OCI-LY1 (cell line): ENCODE data around the gene TSC22D1.
A peak's percentile ranks its signal among the peaks of the same experiment; 100 is the strongest.

ENCODE experiments used
- H2AFZ ChIP-seq: fragments of 200-600 bp; sonication (generic), shearing (Covaris generic); 2 replicates; pipeline ENCODE4 v1.6.0; 2014; ENCODE audit warnings: antibody characterized with exemption, mild to moderate bottlenecking, low read length
- H3F3A ChIP-seq: fragments of 200-600 bp; sonication (generic), shearing (Covaris generic); 2 replicates; pipeline ENCODE4 v1.6.0; 2014; ENCODE audit warnings: mild to moderate bottlenecking, antibody characterized with exemption, low read length, moderate library complexity; ENCODE audit not compliant: insufficient read depth
- H3K27ac ChIP-seq: fragments of 200-600 bp; sonication (generic); 2 replicates; pipeline ENCODE4 v1.5.1; 2014; ENCODE audit warnings: low read length, mixed run types, mild to moderate bottlenecking, low read depth; ENCODE audit not compliant: poor library complexity, severe bottlenecking
- H3K27me3 ChIP-seq: fragments of 200-600 bp; sonication (generic); 2 replicates; pipeline ENCODE4 v1.6.0; 2014; ENCODE audit warnings: antibody characterized with exemption, mild to moderate bottlenecking, low read length, moderate library complexity; ENCODE audit not compliant: insufficient read depth
- H3K36me3 ChIP-seq: fragments of 200-600 bp; sonication (generic); 2 replicates; pipeline ENCODE4 v1.6.1; 2014; ENCODE audit warnings: mild to moderate bottlenecking, antibody characterized with exemption, low read length, moderate library complexity, mixed read lengths; ENCODE audit not compliant: insufficient read depth
- H3K4me1 ChIP-seq: fragments of 200-600 bp; sonication (generic); 2 replicates; pipeline ENCODE4 v1.5.1; 2014; ENCODE audit warnings: mild to moderate bottlenecking, low read length, moderate library complexity; ENCODE audit not compliant: insufficient read depth, severe bottlenecking
- H3K4me2 ChIP-seq: fragments of 200-600 bp; sonication (generic), shearing (Covaris generic); 2 replicates; pipeline ENCODE4 v1.6.1; 2014; ENCODE audit warnings: low read length
- H3K4me3 ChIP-seq: fragments of 200-600 bp; sonication (generic); 2 replicates; pipeline ENCODE4 v1.5.1; 2014; ENCODE audit warnings: low read length, low read depth, mild to moderate bottlenecking, mixed read lengths; ENCODE audit not compliant: poor library complexity, severe bottlenecking
- H3K79me2 ChIP-seq: fragments of 200-600 bp; shearing (Covaris generic); 2 replicates; pipeline ENCODE4 v1.6.1; 2016; ENCODE audit warnings: mixed run types, low read length, mixed read lengths; ENCODE audit not compliant: insufficient read depth
- H3K9ac ChIP-seq: fragments of 200-600 bp; sonication (generic), shearing (Covaris generic); 2 replicates; pipeline ENCODE4 v1.6.1; 2014; ENCODE audit warnings: mild to moderate bottlenecking, low read length, mixed read lengths
- H3K9me2 ChIP-seq: fragments of 200-600 bp; sonication (generic), shearing (Covaris generic); 2 replicates; pipeline ENCODE4 v1.6.1; 2014; ENCODE audit warnings: low read depth, mild to moderate bottlenecking, low read length, mixed read lengths
- H3K9me3 ChIP-seq: fragments of 200-600 bp; shearing (Covaris generic); 2 replicates; pipeline ENCODE4 v1.6.1; 2014; ENCODE audit warnings: low read length, mixed read lengths
- H4K20me1 ChIP-seq: fragments of 200-600 bp; sonication (generic), shearing (Covaris generic); 2 replicates; pipeline ENCODE4 v1.6.0; 2016; ENCODE audit warnings: mild to moderate bottlenecking, low read length; ENCODE audit not compliant: insufficient read depth
- EZH2 ChIP-seq: fragments of 200-600 bp; sonication (generic), shearing (Covaris generic); IDR thresholded peaks from 2 replicates; pipeline ENCODE4 v1.8.0; 2017; ENCODE audit warnings: borderline replicate concordance, mixed run types, mild to moderate bottlenecking, antibody characterized with exemption, low read length, moderate library complexity, mixed read lengths
- TF ChIP-seq, protein P1 (sequence below): fragments of 200-600 bp; sonication (generic), shearing (Covaris generic); IDR thresholded peaks from 2 replicates; pipeline ENCODE4 v1.5.1; 2017; ENCODE audit warnings: mild to moderate bottlenecking, antibody characterized with exemption, low read length, moderate library complexity, mixed read lengths

TSC22D1 gene

DNA sequence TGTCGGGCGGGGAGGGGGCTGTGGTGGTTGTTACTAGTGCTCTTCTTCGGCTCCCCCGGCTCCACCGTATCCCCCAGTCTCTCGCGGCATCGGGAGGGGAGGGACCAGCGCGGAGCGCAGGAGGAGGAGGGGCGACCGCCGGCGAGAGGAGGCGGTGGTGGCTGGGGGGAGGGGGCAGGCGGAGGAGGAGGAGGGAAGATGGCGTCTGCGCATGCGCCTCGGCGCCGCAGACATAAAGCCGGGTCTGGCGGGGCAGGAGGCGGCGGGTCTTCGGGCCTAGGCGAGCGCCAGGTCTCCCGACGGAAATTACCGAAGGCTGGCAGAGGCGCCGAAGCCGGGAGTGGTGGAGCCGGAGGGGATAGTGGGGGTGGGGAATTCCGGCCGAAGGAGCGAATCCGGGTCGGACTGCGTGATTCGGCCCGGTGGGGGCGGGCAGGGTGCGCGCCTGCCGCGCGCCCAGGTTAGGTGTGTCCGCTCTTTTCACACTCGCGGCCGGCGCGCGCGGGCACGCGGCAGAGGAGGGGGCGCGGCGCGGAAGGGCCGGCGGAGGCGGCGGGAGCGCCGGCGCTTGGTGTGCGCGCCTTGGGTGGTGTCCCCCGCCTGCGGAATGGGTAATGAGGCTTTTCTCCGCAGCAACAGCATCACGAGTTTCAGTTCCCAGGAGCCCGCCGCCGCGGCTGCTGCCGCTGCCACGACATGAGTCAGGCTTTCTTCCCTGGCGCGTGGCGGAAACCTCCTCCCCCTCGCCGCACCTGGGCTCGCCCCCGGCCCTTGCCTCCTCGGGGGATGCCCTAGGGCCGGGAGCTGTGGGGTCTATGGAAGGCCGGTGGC lies 1.3 kb upstream of the TSC22D1 start:
- Histone ChIP-seq H2AFZ (no peak overlapping the region), H3K4me2 (peak overlapping the region; percentile 90), H3K4me3 (peak overlapping the region; percentile 87)

DNA sequence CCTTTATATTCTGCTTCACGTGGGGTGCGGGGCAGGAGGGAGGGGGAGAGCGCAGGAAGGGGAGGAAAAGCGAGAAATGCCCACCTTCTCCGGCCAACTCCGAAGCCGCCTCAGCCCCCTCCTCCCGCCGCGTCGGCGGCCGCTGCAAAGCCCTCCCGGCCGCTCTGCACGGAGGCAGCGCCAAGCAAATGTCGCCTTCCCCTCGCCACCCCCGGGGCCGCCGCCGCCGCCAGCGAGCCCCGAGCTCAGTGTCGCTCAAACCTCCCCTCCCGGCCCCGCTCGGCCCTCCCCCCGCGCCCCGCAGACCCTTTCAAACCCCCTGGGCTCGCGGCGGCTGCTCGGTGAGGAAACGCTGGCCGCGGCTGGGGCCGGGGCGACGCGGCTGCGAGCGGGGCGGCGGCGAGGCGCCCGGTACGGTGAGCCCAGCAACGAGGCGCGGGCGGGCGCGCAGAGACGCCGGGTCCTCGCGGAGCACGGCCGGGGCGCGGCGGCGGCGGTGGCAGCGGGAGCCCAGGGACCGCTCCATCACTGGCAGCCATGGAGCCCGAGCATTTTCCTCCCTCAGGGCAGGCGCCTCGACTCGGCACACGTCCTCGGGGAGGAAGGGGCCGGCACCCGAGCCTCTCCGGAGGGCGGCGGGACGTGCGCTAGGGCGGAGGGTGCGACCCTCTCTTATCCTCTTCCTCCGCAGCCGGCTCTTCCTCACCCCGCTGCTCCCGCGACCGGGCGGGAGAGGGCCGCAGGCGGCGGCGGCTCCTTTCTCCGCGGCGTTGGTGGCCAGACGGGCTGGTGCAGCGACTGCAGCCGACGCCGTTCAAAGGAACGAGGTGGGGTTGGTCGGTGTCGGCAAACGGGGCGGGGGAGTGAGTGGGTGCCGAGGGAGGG lies 463 bp upstream of the TSC22D1 start:
- H3F3A ChIP-seq, result no peaks in the 10 kb centered on the region
- peaks cover 37% of the 10 kb centered on the region for H3K4me1 ChIP-seq
- H3K27ac ChIP-seq, result peak overlapping the region; percentile 27
- H3K79me2 ChIP-seq, result no peaks in the 10 kb centered on the region
- TF ChIP-seq, protein P1, sequence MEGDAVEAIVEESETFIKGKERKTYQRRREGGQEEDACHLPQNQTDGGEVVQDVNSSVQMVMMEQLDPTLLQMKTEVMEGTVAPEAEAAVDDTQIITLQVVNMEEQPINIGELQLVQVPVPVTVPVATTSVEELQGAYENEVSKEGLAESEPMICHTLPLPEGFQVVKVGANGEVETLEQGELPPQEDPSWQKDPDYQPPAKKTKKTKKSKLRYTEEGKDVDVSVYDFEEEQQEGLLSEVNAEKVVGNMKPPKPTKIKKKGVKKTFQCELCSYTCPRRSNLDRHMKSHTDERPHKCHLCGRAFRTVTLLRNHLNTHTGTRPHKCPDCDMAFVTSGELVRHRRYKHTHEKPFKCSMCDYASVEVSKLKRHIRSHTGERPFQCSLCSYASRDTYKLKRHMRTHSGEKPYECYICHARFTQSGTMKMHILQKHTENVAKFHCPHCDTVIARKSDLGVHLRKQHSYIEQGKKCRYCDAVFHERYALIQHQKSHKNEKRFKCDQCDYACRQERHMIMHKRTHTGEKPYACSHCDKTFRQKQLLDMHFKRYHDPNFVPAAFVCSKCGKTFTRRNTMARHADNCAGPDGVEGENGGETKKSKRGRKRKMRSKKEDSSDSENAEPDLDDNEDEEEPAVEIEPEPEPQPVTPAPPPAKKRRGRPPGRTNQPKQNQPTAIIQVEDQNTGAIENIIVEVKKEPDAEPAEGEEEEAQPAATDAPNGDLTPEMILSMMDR, result no peak
- no peak for TF ChIP-seq EZH2
- H3K36me3 ChIP-seq, result peaks cover 17% of the 10 kb centered on the region
- no peak overlapping the region for H2AFZ ChIP-seq
- peak overlapping the region; percentile 90 for H3K4me2 ChIP-seq
- H3K9ac ChIP-seq, result peak overlapping the region; percentile 90
- no peaks in the 10 kb centered on the region for H3K9me2 ChIP-seq
- no peaks in the 10 kb centered on the region for H3K9me3 ChIP-seq
- H3K27me3 ChIP-seq, result no peaks in the 10 kb centered on the region
- no peaks in the 10 kb centered on the region for H4K20me1 ChIP-seq
- peak overlapping the region; percentile 87 for H3K4me3 ChIP-seq

More for the DNA sequence above, 1.3 kb upstream of the TSC22D1 start:
- peaks cover 28% of the 10 kb centered on the region for H3K4me1 ChIP-seq
- peak overlapping the region; percentile 90 for H3K9ac ChIP-seq
- H3K27me3 ChIP-seq, result no peaks in the 10 kb centered on the region
- peaks cover 17% of the 10 kb centered on the region for H3K36me3 ChIP-seq
- no peaks in the 10 kb centered on the region for H4K20me1 ChIP-seq
- H3K79me2 ChIP-seq, result no peaks in the 10 kb centered on the region
- no peaks in the 10 kb centered on the region for H3K9me3 ChIP-seq
- no peaks in the 10 kb centered on the region for H3K9me2 ChIP-seq
- H3F3A ChIP-seq, result no peaks in the 10 kb centered on the region
- TF ChIP-seq, protein P1, result no peak
- no peak for TF ChIP-seq EZH2
- peak overlapping the region; percentile 41 for H3K27ac ChIP-seq

DNA sequence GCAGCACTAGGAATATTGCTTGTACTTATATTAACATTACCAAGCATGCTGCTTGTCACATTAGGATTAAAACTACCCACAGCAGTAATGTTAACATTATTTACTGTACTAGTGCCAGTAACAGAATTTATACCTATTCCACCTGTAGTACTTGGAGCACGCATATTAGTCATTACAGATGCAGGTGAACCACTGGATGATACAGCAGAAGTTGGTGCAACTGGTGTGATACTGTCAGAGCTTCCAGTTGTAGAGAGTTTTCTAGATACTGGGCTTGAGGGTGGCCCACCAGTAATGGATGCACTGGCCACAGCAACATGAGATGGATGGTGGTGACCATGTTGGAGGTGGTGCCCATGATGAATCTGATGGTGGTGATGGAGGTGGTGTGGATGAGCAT lies 1.1 kb downstream of the TSC22D1 start:
- TF ChIP-seq, protein P1, result no peak
- no peak for TF ChIP-seq EZH2
- Histone ChIP-seq H3K4me3 (peak overlapping the region; percentile 87), H3F3A (no peaks in the 10 kb centered on the region), H3K4me1 (peaks cover 40% of the 10 kb centered on the region), H3K27ac (no peak overlapping the region), H3K9ac (no peak overlapping the region), H2AFZ (no peak overlapping the region), H3K36me3 (peaks cover 17% of the 10 kb centered on the region), H4K20me1 (no peaks in the 10 kb centered on the region), H3K9me3 (no peaks in the 10 kb centered on the region), H3K27me3 (no peaks in the 10 kb centered on the region), H3K9me2 (no peaks in the 10 kb centered on the region), H3K79me2 (no peaks in the 10 kb centered on the region), H3K4me2 (peak overlapping the region; percentile 90)
